HT1080 (cell line): ENCODE measurements around the gene SLC19A1. TPM values are rescaled to one million over a fixed set of nuclear protein-coding genes. Genes with fewer than 3 reads are reported as not detected.
"Not testable (repeated sequence)": the region's sequence is repeated elsewhere in the genome, so short reads cannot be mapped to it uniquely, and the experiment has no call there.

Source experiments
- DNase-seq: peaks from one replicate; pipeline ENCODE4 v3.0.0-alpha.2; 2015; ENCODE audit warnings: low read depth
- total RNA-seq: library from RNA; depleted of rRNA; stranded (reverse); fragments of >200 nt; shearing (Covaris generic); gene quantifications from 2 replicates; pipeline ENCODE4 v1.2.3, GENCODE V29; 2014

SLC19A1 gene
- total RNA-seq, 1 experiment from 2014 or later, result 46.8 TPM

- DNase-seq, result no peak
Observed at GRCh38 chr21:45576838-45577737, 34.8 kb upstream of the SLC19A1 start.

- DNase-seq, result no peak
Observed at GRCh38 chr21:45575993-45576837, 34.0 kb upstream of the SLC19A1 start.

DNA sequence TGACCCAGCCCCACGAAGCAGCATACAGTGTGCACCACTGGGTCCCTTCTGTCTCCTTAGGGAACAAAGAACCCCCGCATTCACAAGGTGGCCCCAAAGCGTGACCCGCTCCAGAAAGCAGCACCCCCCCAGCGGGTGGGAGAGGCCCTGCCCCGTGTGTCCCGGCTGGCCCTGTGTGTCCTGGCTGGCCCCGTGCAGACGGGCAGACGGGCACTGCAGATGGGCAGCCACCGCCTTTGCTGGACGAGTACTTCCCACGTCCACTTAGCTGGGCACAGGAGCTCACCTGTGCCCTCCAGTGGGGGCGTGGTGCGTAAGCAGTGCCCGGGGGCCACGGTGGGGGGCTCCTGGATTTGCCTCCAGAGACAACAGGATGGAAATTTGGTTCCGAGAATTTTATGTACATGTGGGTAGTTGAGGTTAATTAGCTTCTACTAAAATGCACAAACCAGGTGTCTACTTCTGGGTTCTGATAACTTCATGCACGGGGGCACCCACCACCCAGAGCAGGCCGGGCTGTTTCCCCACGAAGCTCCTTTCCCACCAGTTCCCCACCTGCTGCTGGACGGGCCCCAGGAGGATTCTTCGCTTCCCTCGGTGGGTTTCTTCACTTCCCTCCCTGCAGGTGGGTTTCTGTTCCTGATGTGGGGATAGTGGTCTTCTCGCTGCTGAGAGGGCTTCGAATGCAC, 33.2 kb upstream of the SLC19A1 start:
- DNase-seq, result no peak

DNA sequence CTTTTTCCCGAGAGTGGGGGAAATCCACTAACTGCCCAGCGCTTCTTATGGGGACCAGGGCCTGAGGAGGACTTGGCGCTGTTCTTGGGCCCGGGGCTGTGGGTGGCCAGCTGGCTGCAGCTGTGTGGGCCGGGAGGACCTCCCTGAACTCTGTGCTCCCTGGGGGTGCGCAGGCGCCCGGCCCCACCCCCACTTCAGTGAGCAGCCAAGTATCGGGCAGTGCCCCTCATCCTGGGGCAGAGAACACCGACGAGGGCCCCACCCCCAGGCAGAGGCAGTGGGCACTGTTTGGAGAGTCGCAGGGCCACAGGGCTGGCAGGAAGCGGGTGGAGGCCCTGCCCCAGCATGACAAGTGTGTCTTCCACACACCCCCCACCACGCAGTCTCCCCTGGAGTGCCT, 32.5 kb upstream of the SLC19A1 start:
- DNase-seq, result no peak

DNA sequence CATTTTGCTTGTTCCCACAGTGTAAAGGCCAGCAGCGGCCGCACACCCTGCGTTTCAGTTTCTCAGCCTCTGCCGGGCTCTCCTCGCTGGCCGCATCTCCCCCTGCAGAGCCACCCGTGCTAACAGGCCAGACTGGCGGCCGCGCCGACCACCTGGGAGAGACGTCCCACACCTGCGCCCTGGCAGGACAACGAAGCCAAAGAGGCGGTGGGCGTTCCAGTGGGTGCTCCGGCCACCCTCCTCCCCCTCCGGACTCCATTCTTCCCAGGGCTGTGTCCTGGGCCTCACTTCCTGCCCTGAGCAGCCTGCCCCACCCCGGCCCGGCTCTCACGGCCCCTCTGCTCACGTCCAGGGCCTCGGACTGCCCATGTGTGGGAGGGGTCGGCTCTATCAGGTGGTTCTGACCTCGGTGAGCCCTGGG, 31.9 kb upstream of the SLC19A1 start:
- no peak for DNase-seq

GRCh38 chr21:45573452-45574035, 31.3 kb upstream of the SLC19A1 start:
- DNase-seq, result no peak

DNA sequence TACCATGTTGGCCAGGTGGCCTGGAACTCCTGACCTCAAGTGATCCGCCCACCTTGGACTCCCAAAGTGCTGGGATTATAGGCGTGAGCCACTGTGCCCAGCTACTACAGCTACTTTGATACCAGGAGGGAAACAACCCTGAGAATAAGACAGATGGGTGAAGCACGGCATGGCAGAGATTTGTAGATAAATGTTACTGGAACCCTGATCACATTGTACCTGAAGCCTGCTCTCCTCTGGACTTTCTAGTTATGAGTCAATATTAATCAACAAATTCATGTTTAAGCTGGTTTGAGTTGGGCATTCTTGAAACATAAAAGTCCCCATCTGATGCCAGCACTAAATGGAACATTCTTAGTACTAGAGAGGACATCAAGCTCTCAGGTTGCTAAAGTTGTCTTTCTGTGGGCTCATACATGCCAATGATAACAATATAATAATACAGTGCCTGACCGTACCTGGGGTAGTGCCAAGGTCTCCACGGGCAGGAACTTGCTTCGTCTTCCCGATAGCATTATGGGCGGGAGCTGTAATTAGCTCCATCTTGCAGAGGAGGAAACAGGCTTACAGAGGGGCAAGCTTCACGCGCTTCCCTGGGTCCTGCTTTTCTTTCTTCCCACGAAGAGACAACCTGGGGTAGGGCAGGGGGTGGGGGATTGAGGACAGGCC, 30.7 kb upstream of the SLC19A1 start:
- no peak for DNase-seq

GRCh38 chr21:45572231-45572630, 30.0 kb upstream of the SLC19A1 start:
- no peak for DNase-seq

DNA sequence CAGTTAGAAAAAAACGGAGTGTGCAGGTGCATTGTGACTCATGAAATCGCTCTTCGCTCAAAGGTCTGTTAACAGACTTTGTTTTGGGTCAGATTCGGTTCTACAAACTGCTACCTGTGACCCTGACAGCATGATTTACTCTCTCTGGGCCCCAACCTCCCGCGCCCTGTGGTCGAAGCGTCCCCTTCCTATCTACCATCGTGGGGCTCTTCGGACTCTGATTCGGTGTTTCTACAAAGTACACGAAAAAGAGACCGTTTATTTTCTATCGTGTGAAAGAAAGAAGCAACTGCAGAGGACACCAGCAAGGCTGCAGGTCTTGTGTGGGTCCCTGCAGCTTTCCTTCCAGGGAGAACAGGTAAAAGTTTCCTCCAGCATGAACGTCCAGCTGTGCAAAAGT, 29.4 kb upstream of the SLC19A1 start:
- no peak for DNase-seq

GRCh38 chr21:45570826-45571601, 28.8 kb upstream of the SLC19A1 start:
- DNase-seq, result no peak

- DNase-seq, result no peak
Observed at GRCh38 chr21:45570071-45570470, 27.8 kb upstream of the SLC19A1 start.

DNA sequence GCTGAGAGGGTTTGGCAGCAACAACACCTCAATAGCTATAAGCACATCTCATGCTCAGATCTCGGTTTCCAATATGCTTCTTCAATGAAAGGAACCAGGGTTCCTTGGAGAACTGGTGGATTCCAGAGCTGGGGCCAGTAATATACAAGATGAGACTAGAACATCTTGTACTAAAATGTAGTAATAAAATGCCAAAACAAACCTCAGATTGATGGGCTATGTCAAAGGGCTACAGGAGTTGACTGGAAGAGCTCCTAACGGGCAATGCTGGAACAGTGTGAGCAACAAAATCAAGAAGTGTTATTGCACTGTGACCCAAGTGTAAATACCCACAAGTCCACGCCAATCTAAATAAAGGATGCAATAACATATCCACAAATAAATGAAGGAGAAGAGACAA, 26.1 kb upstream of the SLC19A1 start:
- no peak for DNase-seq

GRCh38 chr21:45564137-45564536, 21.9 kb upstream of the SLC19A1 start:
- DNase-seq, result not testable (repeated sequence)

DNA sequence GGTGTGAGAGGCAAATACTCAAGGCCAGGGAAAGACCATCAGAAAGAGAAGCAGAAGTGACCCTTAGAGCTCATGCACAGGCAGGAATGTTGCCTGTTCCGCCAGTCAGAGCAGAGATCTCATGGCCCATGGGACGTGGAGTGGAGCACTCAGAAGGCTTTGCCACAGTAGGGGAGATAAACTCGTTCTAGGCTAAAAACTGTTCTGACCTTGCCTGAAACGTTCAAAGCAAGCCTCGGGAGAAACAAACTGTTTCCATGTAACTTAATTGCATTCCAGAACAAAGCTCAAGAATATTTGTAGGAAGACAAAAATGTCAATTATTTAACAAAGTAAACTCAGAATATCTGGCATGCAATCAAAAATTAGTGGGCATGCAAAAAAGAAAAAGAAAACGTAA, 20.7 kb upstream of the SLC19A1 start:
- no peak for DNase-seq

GRCh38 chr21:45562402-45562801, 20.2 kb upstream of the SLC19A1 start:
- no peak for DNase-seq

- DNase-seq, result not testable (repeated sequence)
Observed at GRCh38 chr21:45561241-45561640, 19.0 kb upstream of the SLC19A1 start.

- no peak for DNase-seq
Observed at GRCh38 chr21:45560106-45561021, 18.1 kb upstream of the SLC19A1 start.

DNA sequence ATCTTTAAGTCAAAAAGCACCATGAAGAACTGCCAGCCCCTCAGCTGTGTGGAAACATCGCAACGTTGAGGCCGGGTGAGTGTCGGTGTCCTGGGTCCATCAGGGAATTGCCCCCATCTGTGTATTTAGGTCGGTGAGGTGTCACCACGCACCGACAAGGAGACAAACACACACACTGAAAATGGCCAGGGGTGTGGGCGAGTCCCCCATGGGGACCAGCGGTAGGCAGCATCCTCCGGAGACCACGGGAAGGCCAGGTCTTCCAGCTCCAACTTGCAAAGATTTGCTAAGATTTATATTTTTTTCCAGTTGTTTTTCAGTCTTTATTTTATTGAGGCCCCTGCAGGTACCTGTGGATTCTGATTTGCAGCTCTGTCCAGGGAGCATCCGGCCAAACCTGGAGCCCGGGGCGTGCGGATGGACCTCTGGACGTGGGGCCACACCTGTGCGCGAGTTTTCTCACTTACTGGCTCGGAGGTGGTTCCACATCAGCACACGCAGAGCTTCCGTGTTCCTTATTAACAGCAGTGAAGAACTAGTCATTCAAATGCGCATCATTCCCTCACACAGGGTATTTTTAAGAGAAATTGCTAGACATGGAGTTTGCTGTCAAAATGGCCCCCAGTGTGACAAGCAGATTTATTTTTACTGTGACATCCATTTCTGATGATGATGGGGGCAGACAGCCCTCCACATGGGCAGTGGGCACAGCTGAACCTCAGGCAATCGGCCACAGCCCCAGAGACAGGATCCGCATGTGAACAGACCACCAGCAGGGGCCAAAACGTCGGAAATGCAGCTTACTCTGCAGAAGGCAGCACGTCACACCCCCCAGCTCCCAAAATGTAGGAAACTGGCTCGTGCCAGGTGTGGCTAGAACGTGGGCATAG, 17.2 kb upstream of the SLC19A1 start:
- no peak for DNase-seq
